ENCODE data around the gene RIMBP2. TPM values are rescaled to one million over a fixed set of nuclear protein-coding genes. Genes with fewer than 3 reads are reported as not detected.
"Not testable (repeated sequence)": the region's sequence is repeated elsewhere in the genome, so short reads cannot be mapped to it uniquely, and the experiment has no call there.

RIMBP2 gene
- total RNA-seq, 5 donors from 2014 or later (not counting 1 experiment from before 2014, with no cell fraction given): 0.10 to 0.38 TPM; not detected in 3

DNA sequence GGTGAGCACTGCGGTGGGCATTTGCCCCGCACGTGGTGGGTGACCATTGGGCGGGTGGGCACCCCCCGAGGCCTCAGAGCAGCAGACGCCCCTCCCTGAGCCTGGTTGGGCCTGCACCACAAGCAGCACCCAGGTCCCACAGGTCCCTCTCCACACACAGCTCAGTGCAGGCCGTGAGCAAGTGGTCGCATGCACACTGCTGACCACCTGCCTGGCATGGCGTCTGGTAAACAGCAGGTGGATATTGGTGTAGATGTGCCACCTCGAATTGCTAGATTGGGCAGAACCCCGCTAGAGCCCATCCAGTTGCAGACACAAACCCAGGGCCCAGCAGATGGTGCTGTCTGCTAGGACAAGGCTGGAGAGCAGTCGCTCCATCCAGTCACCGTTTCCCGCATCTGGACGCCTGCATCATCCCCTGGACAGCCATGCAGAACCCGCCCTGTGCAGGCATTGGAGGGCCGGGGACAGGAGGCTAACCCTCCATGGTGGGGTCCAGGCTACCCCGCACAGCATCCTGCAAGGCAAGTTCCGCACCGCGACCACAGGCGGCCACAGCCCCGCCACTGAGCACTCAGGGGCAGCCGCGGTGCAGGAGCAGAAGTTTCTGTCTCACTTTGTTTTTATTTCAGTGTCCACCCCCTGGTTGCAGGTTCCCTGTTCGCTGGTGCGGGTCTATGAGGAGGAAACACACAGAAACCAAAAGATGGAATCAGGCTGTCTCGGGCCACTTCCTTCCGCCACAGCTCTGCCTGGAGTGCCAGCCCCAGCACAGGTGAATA is 45.6 kb upstream of the RIMBP2 start:
- Histone ChIP-seq H3K36me3 (ENCODE audit: control insufficient read depth in 2 of 2, extremely low read depth in 1 of 2, insufficient read depth in 1 of 2, low read length in 1 of 2) (no peaks in the 10 kb centered on the region), H3K27me3 (replicated peaks in 1 of 2; ENCODE audit: control insufficient read depth in 2 of 2, extremely low read depth in 1 of 2, insufficient read depth in 2 of 2, low read length in 1 of 2) (peaks cover 0 to 32% of the 10 kb centered on the region in 2 experiments), H3K4me3 (ENCODE audit: control insufficient read depth in 1 of 2, extremely low read depth in 1 of 2, low read length in 1 of 2) (peak overlapping the region; percentile 38 to 42), H3K4me1 (ENCODE audit: control insufficient read depth in 1 of 2, extremely low read depth in 1 of 2, insufficient read depth in 2 of 2, low read length in 2 of 2) (peaks cover 0 to 15% of the 10 kb centered on the region in 2 experiments), H3K27ac (ENCODE audit: low read length) (no peak overlapping the region), H3K9me3 (peaks cover 2% of the 10 kb centered on the region)
- H3K4me3 Mint-ChIP-seq: peak overlapping the region; percentile 52 to 64 (median 62)
- DNase-seq (peak in 34 of 35 experiments; percentile 7 to 68 (median 38)), ATAC-seq (replicated peaks in 1 of 4) (peak; percentile 54 to 70 (median 59))
- H3K36me3 Mint-ChIP-seq: no peaks in the 10 kb centered on the region
- 17% methylated on average over 25 of the region's 29 CpGs for WGBS (ENCODE audit: insufficient coverage)
- ChIA-PET CTCF (interaction anchor here in 1 of 2 donors (0.5 to 1.9 kb wide), 3 partner anchors 59 to 372 kb away, joined by 3 to 5 read pairs (median 3); no protein-coding TSS in a partner anchor), POLR2A (no interaction called here)
- H3K4me1 Mint-ChIP-seq: peaks cover 3 to 8% (median 7%) of the 10 kb centered on the region in 3 donors
- H3K9me3 Mint-ChIP-seq: no peaks in the 10 kb centered on the region
- peaks cover 6 to 7% of the 10 kb centered on the region in 2 donors for H3K27me3 Mint-ChIP-seq
- no peak overlapping the region for H3K27ac Mint-ChIP-seq

DNA sequence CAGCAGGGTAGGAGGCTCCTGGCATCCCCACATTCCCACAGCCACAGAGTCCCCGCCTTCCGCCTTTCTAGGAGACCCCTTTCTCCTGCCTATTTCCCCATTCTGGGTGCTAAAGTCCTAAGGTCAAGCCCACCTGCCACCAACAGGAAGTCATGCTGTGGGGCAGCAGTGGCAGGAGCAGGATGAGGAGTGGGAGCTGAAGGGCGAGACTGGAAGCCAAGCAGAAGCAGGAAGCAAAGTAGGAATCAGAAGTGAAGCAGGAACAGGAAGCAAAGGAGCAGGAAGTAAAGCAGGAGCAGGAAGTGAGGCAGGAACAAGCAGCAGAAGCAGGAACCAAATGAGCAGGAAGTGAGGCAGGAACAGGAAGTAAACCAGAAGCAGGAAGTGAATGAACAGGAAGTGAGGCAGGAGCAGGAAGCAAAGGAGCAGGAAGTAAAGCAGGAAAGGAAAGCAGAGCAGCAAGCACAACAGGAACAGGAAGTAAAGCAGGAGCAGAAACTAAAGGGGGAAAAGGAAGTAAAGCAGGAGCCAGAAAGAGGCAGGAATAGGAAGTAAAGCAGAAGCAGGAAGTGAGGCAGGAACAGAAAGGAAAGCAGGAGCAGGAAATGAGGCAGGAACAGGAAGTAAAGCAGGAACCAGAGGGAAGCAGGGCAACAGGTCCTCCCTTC is 38.3 kb upstream of the RIMBP2 start:
- peaks cover 0 to 9% of the 10 kb centered on the region in 2 experiments for H3K4me1 ChIP-seq (ENCODE audit: control insufficient read depth in 1 of 2, extremely low read depth in 1 of 2, insufficient read depth in 2 of 2, low read length in 2 of 2)
- POLR2A ChIA-PET: no interaction called here
- ATAC-seq (replicated peaks in 1 of 4) (peak in 2 of 4 experiments; percentile 45 to 46), DNase-seq (peak in 1 of 35 experiments; percentile 17)
- 86% methylated on average over 2 of the region's 3 CpGs for WGBS (ENCODE audit: insufficient coverage)
- peak overlapping the region; percentile 73 for H3K27ac ChIP-seq (ENCODE audit: low read length)
- Mint-ChIP-seq H3K27me3 (peaks cover 0 to 6% of the 10 kb centered on the region in 2 donors), H3K27ac (peak overlapping the region; percentile 85 to 89), H3K36me3 (no peaks in the 10 kb centered on the region), H3K4me3 (peak overlapping the region in 1 of 3 donors; percentile 55), H3K4me1 (peaks cover 6 to 12% (median 8%) of the 10 kb centered on the region in 3 donors), H3K9me3 (peaks cover 5 to 7% (median 6%) of the 10 kb centered on the region in 3 donors)
- no peak overlapping the region for H3K4me3 ChIP-seq (ENCODE audit: control insufficient read depth in 1 of 2, extremely low read depth in 1 of 2, low read length in 1 of 2)
- H3K27me3 ChIP-seq (replicated peaks in 1 of 2; ENCODE audit: control insufficient read depth in 2 of 2, extremely low read depth in 1 of 2, insufficient read depth in 2 of 2, low read length in 1 of 2): no peaks in the 10 kb centered on the region
- CTCF ChIA-PET: no interaction called here
- H3K9me3 ChIP-seq: no peaks in the 10 kb centered on the region
- H3K36me3 ChIP-seq (ENCODE audit: control insufficient read depth in 2 of 2, extremely low read depth in 1 of 2, insufficient read depth in 1 of 2, low read length in 1 of 2): no peaks in the 10 kb centered on the region

DNA sequence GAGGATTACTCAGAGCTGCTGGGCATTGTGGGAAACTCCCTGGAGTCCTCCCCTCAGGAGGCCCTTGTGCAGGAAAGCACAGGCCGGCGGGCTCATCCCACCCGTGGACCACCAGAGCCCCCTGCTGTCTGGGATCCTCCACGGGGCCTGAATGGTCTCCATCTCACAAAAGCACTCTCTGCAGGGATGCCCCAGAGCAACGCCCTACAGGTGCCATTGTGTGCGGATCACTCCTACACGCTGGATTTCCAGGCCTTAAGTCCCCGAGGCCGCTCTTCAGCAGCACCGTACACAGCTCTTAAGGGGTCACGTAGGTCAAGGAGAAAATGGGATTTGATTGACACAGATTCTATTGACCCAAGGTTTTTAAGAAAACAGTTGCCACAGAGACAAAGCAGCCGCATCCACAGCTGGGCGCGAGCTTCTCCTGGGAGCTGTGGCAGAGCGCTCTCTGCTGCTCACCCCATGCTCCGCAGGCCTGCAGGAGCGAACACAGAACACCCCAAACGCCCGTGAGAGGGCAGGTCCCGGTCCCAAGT is 36.7 kb upstream of the RIMBP2 start:
- Histone ChIP-seq H3K36me3 (ENCODE audit: control insufficient read depth in 2 of 2, extremely low read depth in 1 of 2, insufficient read depth in 1 of 2, low read length in 1 of 2) (no peaks in the 10 kb centered on the region), H3K4me3 (ENCODE audit: control insufficient read depth in 1 of 2, extremely low read depth in 1 of 2, low read length in 1 of 2) (no peak overlapping the region), H3K4me1 (ENCODE audit: control insufficient read depth in 1 of 2, extremely low read depth in 1 of 2, insufficient read depth in 2 of 2, low read length in 2 of 2) (peaks cover 0 to 14% of the 10 kb centered on the region in 2 experiments), H3K27ac (ENCODE audit: low read length) (no peak overlapping the region), H3K9me3 (no peaks in the 10 kb centered on the region), H3K27me3 (replicated peaks in 1 of 2; ENCODE audit: control insufficient read depth in 2 of 2, extremely low read depth in 1 of 2, insufficient read depth in 2 of 2, low read length in 1 of 2) (peaks cover 0 to 3% of the 10 kb centered on the region in 2 experiments)
- peaks cover 5 to 7% (median 6%) of the 10 kb centered on the region in 3 donors for H3K9me3 Mint-ChIP-seq
- ChIA-PET CTCF (no interaction called here), POLR2A (no interaction called here)
- peaks cover 5 to 8% of the 10 kb centered on the region in 2 donors for H3K27me3 Mint-ChIP-seq
- H3K36me3 Mint-ChIP-seq: no peaks in the 10 kb centered on the region
- H3K27ac Mint-ChIP-seq: no peak overlapping the region
- no peak for DNase-seq
- H3K4me1 Mint-ChIP-seq: peaks cover 12 to 19% (median 14%) of the 10 kb centered on the region in 3 donors
- 96% methylated on average over 14 of the region's 20 CpGs for WGBS (ENCODE audit: insufficient coverage)
- H3K4me3 Mint-ChIP-seq: no peak overlapping the region
- ATAC-seq (replicated peaks in 1 of 4): no peak

DNA sequence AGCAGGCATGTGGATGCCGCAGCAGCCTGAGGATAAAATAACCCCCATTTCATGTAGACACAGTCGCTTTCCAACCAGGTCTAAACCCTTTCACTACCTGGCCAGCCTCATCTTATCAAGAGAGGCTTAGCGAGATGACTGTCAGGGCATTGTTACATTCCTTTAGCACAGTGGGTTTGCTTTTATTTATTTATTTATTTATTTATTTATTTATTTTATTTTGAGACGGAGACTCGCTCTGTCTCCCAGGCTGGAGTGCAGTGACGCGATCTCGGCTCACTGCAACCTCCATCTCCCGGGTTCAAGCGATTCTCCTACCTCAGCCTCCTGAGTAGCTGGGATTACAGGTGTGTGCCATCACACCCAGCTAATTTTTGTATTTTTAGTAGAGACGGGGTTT is 35.9 kb upstream of the RIMBP2 start:
- CTCF ChIA-PET; H3K36me3 Mint-ChIP-seq; H3K9me3 Mint-ChIP-seq; DNase-seq; H3K36me3 ChIP-seq (ENCODE audit: control insufficient read depth in 2 of 2, extremely low read depth in 1 of 2, insufficient read depth in 1 of 2, low read length in 1 of 2); ATAC-seq (replicated peaks in 1 of 4); H3K27ac ChIP-seq (ENCODE audit: low read length); H3K27me3 ChIP-seq (replicated peaks in 1 of 2; ENCODE audit: control insufficient read depth in 2 of 2, extremely low read depth in 1 of 2, insufficient read depth in 2 of 2, low read length in 1 of 2); H3K4me3 ChIP-seq (ENCODE audit: control insufficient read depth in 1 of 2, extremely low read depth in 1 of 2, low read length in 1 of 2); H3K4me3 Mint-ChIP-seq; H3K27ac Mint-ChIP-seq; H3K9me3 ChIP-seq; POLR2A ChIA-PET: not testable (repeated sequence)
- Mint-ChIP-seq H3K4me1 (peaks cover 14 to 19% (median 15%) of the 10 kb centered on the region in 3 donors), H3K27me3 (peaks cover 6 to 12% of the 10 kb centered on the region in 2 donors)
- H3K4me1 ChIP-seq (ENCODE audit: control insufficient read depth in 1 of 2, extremely low read depth in 1 of 2, insufficient read depth in 2 of 2, low read length in 2 of 2): peaks cover 0 to 15% of the 10 kb centered on the region in 2 experiments
- WGBS (ENCODE audit: insufficient coverage): 100% methylated on average over 1 of the region's 11 CpGs

DNA sequence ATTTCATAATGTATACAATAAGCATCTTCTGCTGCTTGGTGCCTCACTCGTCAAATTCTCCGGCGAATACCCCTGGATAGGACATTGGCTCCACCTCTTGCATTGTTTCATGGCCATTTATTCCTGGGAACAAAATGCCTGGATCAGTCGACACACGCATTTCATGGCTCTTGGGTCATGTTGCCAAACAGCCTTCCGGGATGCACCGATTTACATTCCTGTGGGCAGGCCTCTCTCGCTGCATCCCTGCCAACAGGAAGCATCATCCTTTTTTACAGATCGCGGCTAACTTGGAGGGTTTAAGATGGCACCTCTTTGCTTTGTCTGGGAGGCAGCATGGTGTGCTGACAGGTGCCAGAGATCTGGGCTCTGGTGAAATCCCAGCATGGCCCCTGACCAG is 32.7 kb upstream of the RIMBP2 start:
- Mint-ChIP-seq H3K27me3 (peaks cover 6 to 22% of the 10 kb centered on the region in 2 donors), H3K4me3 (no peak overlapping the region), H3K4me1 (peaks cover 7 to 8% (median 8%) of the 10 kb centered on the region in 3 donors), H3K9me3 (peaks cover 0 to 4% (median 0%) of the 10 kb centered on the region in 3 donors), H3K36me3 (no peaks in the 10 kb centered on the region), H3K27ac (no peak overlapping the region)
- no peak overlapping the region for H3K4me3 ChIP-seq (ENCODE audit: control insufficient read depth in 1 of 2, extremely low read depth in 1 of 2, low read length in 1 of 2)
- ChIA-PET POLR2A (no interaction called here), CTCF (interaction anchor here (0.6 to 1.4 kb wide), 4 partner anchors 15 to 1896 kb away, joined by 3 to 7 read pairs (median 4); no protein-coding TSS in a partner anchor)
- H3K9me3 ChIP-seq: no peaks in the 10 kb centered on the region
- 77% methylated on average over 8 of the region's 10 CpGs for WGBS (ENCODE audit: insufficient coverage)
- H3K27ac ChIP-seq (ENCODE audit: low read length): no peak overlapping the region
- ATAC-seq (replicated peaks in 1 of 4) (no peak), DNase-seq (no peak)
- H3K36me3 ChIP-seq (ENCODE audit: control insufficient read depth in 2 of 2, extremely low read depth in 1 of 2, insufficient read depth in 1 of 2, low read length in 1 of 2): no peaks in the 10 kb centered on the region
- peaks cover 0 to 6% of the 10 kb centered on the region in 2 experiments for H3K4me1 ChIP-seq (ENCODE audit: control insufficient read depth in 1 of 2, extremely low read depth in 1 of 2, insufficient read depth in 2 of 2, low read length in 2 of 2)
- peaks cover 0 to 14% of the 10 kb centered on the region in 2 experiments for H3K27me3 ChIP-seq (replicated peaks in 1 of 2; ENCODE audit: control insufficient read depth in 2 of 2, extremely low read depth in 1 of 2, insufficient read depth in 2 of 2, low read length in 1 of 2)

Data from T-cell (primary cell).